Epithelial cell of esophagus (primary cell): ENCODE data around the gene KCTD14.
A peak's percentile ranks its signal among the peaks of the same experiment; 100 is the strongest.
"Not testable (repeated sequence)": the region's sequence is repeated elsewhere in the genome, so short reads cannot be mapped to it uniquely, and the experiment has no call there.

Experiments
- DNase-seq: peaks from one replicate; pipeline ENCODE4 v3.0.0; 2010; ENCODE audit warnings: low read depth
- H3K4me3 ChIP-seq: 2 replicates; pipeline ENCODE4 v1.5.1; 2011; ENCODE audit warnings: mild to moderate bottlenecking, low read length, control low read depth
- CTCF ChIP-seq: IDR thresholded peaks from 2 replicates; pipeline ENCODE4 v1.5.1; 2011; ENCODE audit warnings: low read depth, mild to moderate bottlenecking, low read length, control low read depth, inconsistent platforms; ENCODE audit not compliant: insufficient read depth; ENCODE audit errors: missing control alignments

KCTD14 gene

GRCh38 chr11:78065203-78065602 is 42.1 kb upstream of the KCTD14 start:
- no peak for TF ChIP-seq CTCF
- DNase-seq: no peak
- H3K4me3 ChIP-seq: no peak overlapping the region

- DNase-seq: no peak
- no peak for TF ChIP-seq CTCF
- H3K4me3 ChIP-seq: no peak within 1 kb of the TSS
These were observed 40.5 kb upstream of the KCTD14 start, which contains the start of gene THRSP for GRCh38 chr11:78063440-78064181. Gene THRSP, plus strand, starts transcription at chr11:78063861. Its CDS starts 21 bp downstream, at chr11:78063882.

GRCh38 chr11:78062671-78063070 is 39.6 kb upstream of the KCTD14 start:
- no peak for TF ChIP-seq CTCF
- DNase-seq: no peak

GRCh38 chr11:78061921-78062311 is 38.8 kb upstream of the KCTD14 start:
- H3K4me3 ChIP-seq: no peak overlapping the region
- TF ChIP-seq CTCF: no peak
- DNase-seq: peak; percentile 17

More at GRCh38 chr11:78062671-78063070, 39.6 kb upstream of the KCTD14 start:
- H3K4me3 ChIP-seq: no peak overlapping the region

GRCh38 chr11:78061088-78061920 is 38.2 kb upstream of the KCTD14 start:
- DNase-seq: no peak
- no peak overlapping the region for H3K4me3 ChIP-seq
- TF ChIP-seq CTCF: no peak

GRCh38 chr11:78060533-78060932 is 37.5 kb upstream of the KCTD14 start:
- H3K4me3 ChIP-seq: no peak overlapping the region
- no peak for TF ChIP-seq CTCF
- no peak for DNase-seq

- DNase-seq: peak; percentile 68
- H3K4me3 ChIP-seq: not testable (repeated sequence)
These were observed 36.8 kb upstream of the KCTD14 start for GRCh38 chr11:78059749-78060328.
